Activated T-cell treated with anti-CD3 and anti-CD28 coated beads for 48 hours (primary cell): ENCODE measurements around the gene IL34.

ENCODE experiments used
- DNase-seq: peaks from one replicate; pipeline ENCODE4 v3.0.0-alpha.2; 2020; ENCODE audit warnings: low read depth

IL34 gene

DNA sequence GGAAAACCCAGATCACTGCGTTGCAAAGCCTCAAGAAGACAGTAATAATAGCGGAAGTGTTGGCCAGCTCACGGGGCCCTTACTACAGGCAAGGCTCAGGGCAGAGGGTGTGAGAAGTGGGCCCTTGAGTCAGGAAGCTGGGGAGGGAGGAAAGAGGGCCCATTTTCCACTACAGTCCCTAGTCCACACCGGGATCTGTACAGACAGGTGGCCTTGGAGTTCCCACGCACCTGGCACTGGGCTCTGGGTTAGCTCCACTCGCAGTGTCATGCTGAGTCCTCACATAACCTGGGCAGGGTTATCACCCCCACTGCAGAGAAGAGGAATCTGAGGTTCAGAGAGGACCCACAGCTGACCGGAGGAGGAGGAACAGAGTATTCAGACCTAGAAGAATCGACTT lies 56.3 kb downstream of the IL34 start:
- no peak for DNase-seq

DNA sequence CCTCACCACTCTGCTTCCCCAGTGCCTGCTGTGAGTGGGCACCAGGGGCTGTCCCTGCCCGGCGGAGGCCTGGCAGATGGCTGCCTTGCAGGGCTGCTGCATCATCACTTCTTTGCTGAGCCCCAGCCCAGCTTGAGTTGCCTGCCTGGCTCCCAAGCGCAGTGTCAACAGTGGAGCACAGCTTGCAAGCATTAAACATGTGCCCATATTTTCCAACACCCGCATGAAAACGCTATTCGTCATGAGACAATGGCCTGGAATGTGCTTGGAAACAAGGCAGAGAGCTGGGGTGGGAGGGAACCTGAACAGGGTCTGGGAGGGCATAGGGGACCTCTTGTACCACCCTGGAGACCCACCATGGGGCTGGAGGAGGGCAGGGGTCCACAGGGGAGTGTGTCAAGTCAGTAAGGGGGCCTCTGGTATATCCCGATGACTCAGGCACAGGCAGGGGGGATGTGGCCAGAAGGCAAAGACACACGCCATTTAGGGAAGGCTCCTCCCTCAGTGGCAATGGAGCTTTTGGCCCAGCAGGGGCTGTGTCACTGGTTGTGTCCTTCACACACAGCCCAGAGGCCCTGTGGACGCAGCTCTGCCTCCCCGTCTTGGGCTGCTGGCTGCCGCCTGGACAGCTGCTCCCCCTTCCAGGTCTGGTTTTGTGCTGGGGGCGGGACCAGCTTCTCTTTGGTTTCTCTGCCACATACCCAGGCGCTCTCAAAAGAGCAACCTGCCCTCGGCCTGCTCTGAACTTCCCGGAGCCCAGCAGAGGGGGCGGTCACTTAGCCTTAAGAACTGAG lies 56.9 kb downstream of the IL34 start:
- no peak for DNase-seq

DNA sequence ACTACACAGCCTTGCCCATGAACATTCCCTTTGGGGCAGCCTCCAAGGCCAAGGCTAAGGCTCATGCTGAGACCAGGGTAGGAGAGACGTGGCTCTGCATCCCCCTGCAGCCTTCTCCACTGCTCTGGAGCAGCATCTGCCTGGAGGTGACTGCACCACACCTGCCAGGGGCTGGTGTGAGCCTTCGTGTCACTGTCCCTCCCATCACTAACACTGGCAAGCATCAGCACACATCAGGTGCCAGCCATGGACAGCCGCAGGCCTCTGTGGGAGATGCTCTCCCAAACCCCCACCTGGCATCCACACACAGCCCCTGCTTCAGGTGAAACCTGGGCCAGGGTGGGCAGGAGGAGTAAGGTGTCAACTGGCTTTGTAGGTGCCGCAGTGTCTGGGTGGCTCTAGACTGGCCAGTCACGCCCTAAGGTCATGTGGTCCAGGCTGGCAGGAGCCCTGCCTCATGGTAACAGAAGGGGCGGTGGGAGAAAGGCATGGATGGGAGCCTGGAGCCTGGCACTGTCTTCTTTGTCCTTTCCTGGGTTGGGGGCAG lies 57.5 kb downstream of the IL34 start:
- DNase-seq, result no peak

DNA sequence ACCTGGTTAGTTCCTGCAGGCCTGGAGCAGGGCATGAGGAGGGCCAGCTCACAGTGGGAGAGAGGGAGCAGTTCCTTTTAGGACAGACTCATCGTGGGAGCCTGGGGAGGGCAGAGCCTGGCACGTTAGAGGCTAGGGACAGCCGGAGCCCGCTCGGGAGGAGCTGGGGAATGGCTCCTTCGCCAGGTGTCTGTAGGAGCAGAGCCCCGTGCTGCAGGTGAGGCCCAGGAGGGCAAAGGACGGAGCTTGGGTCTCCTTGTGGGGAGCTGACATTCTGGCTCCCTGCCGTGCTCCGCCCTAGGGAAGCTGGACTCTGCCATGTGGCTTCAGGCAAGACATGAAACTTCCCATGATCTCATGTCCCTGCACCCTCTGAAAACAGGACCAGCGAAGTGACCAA lies 58.2 kb downstream of the IL34 start:
- no peak for DNase-seq

DNA sequence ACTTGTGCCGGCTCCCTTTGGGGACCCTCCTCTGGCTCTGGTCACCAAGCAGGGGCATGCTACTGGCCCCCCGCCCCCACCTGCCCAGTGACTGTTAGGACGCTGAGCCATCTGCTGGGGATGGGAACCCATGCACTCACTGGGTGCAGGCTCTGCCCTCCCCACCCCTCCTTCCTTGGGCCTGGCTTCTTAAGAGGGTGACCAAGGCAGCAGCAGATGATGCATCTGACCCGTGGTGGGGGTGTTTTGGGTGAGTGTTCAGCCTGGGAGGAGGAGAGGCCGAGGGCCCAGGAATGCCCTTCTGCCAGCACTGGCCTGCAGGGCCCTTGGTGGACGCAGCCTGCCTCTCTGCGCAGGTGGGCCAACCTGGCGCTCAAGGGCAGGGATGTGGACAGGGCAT lies 58.7 kb downstream of the IL34 start:
- no peak for DNase-seq

DNA sequence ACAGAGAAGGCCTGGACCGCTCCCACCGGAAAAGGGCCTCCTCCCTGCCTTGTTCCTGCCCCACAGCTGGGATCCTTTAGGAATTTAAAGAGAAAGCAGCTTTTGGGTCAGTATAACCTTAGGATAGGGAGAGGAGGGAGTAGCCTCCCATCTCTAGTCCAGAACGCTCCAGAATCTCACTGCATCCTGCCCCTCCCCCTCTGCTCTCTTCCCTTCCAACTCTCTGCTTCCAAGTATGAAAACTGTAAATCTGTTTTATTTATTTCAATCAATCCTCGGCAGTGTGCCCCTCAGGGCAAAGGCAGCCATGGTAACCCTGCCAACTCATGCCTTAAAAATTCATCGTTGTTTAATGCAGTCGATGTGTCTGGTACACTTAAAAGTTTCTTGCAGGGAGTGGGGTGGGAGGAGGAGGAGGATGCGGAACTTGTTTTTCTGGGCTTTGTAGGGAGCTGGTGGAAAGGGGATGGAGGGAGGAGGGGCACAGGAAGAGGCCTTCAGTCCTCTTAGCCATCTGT lies 60.6 kb downstream of the IL34 start:
- no peak for DNase-seq

DNA sequence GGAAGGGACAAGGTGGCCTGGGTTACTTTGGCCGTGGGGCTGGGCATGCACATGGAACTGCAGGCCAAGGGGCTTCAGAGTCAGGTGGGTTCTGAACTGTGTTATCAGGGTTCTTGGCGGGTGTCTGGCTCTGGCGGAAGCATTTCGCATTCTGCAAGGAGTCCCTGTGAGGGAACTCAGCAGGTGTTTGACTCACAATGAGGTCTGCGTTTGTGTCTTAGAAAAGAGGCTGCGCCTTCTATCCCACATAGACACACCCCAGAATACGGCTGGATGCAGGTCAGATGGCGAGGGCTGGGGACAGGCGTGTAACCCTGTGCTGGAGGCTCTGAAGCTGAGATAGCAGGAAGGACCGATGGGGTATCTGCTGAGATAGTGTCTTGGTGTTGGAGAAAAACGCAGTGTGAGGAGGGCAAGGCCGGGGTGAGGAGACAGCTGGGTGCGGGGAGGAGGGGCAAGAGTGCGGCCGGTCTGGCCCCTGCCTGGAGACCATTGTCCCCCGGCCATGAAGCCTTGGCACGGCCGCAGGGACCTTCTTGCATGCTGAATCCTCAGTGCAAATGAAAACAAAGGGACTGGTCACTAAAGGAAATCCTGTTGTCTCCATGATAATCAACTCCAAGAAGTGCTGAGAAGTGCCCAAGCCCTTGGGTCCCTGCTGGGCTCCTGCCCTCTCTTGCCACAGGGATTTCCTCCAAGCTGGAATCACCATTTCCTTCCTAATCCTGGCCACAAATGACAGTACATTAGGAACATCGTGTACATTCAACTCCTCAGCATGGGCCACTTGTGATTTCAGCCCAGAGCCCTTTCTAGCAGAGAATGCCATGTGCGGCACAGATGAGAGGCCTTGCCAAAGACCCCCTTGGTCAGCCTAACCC lies 62.2 kb downstream of the IL34 start:
- no peak for DNase-seq

DNA sequence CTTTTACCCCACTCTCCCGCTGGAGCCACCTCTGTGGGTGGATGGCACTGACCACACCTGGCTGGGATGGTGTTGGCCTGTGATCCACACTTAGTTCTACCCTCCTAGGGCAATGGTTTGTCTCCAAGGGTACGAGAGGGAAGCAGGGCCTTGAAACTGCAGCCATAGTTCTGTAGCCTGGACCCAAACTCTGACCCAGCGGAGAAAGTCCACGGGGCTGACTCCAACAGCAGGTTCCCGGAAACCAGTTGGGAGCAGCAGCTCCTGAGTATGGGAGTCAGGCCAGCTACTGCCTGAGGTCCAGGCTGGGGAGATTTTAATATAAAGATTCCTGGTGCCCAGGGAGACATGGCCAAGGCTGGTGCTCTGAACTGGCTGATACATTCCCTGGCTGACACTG lies 63.1 kb downstream of the IL34 start:
- no peak for DNase-seq

DNA sequence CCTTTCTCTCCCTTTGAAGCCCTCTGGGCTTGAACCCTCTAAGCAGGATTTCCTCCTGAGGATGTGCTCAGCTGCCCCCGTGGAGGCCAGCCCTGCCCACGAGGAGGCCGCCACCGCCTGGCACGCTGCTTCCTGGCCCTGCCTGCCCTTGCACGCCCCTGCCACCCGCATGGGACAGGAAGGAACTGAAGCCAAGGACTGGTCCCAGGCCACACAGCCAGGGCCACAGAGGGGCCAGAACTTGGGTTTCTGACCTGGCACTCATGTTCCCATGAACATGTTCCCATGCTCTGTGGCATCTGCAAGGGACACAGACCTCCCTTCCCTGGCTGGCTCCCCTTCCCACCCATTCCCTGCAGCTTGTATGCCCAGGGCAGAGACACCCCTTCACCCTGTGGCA lies 63.6 kb downstream of the IL34 start:
- no peak for DNase-seq
